Neural progenitor cell (in vitro differentiated cells): Measurements from ENCODE around the gene SPATA33. TPM values are rescaled to one million over a fixed set of nuclear protein-coding genes. Genes with fewer than 3 reads are reported as not detected.

Source experiments
- DNase-seq: peaks from one replicate; pipeline ENCODE4 v3.0.0-alpha.2; 2016; ENCODE audit warnings: low spot score
- H2AFZ ChIP-seq: fragments of 200-600 bp; sonication (generic); replicated peaks from 2 replicates; pipeline ENCODE4 v1.6.1; 2016; ENCODE audit warnings: antibody characterized with exemption
- H3F3A ChIP-seq: fragments of 200-600 bp; sonication (generic); 2 replicates; pipeline ENCODE4 v1.6.1; 2016; ENCODE audit warnings: antibody characterized with exemption, low read depth
- H3K27ac ChIP-seq: fragments of 200-600 bp; sonication (generic); 2 replicates; pipeline ENCODE4 v1.5.1; 2016; ENCODE audit warnings: mild to moderate bottlenecking
- H3K27me3 ChIP-seq: fragments of 200-600 bp; sonication (generic); 2 replicates; pipeline ENCODE4 v1.6.1; 2016; ENCODE audit warnings: mild to moderate bottlenecking, moderate library complexity
- H3K36me3 ChIP-seq: fragments of 200-600 bp; sonication (generic); 2 replicates; pipeline ENCODE4 v1.5.1; 2016
- H3K4me1 ChIP-seq: fragments of 200-600 bp; sonication (generic); 2 replicates; pipeline ENCODE4 v1.6.1; 2016; ENCODE audit warnings: mixed run types
- H3K4me2 ChIP-seq: fragments of 200-600 bp; sonication (generic); 2 replicates; pipeline ENCODE4 v1.6.1; 2016
- H3K4me3 ChIP-seq: fragments of 200-600 bp; sonication (generic); 2 replicates; pipeline ENCODE4 v1.5.1; 2016
- H3K79me2 ChIP-seq: fragments of 200-600 bp; sonication (generic); 2 replicates; pipeline ENCODE4 v1.6.1; 2016; ENCODE audit warnings: low read depth
- H3K9ac ChIP-seq: fragments of 200-600 bp; sonication (generic); 2 replicates; pipeline ENCODE4 v1.6.1; 2016
- H3K9me3 ChIP-seq: fragments of 200-600 bp; sonication (generic); 2 replicates; pipeline ENCODE4 v1.5.1; 2016; ENCODE audit warnings: low read depth
- H4K20me1 ChIP-seq: fragments of 200-600 bp; sonication (generic); 2 replicates; pipeline ENCODE4 v1.6.1; 2016; ENCODE audit warnings: low read depth
- H3K27ac Mint-ChIP-seq: 3 replicates; pipeline ENCODE4 v1.8.0; 2021; ENCODE audit warnings: mixed read lengths
- H3K27me3 Mint-ChIP-seq: 2 replicates; pipeline ENCODE4 v1.8.0; 2022; ENCODE audit warnings: low read depth, mild to moderate bottlenecking, inconsistent platforms, moderate library complexity, mixed read lengths; ENCODE audit not compliant: insufficient read depth
- H3K36me3 Mint-ChIP-seq: 3 replicates; pipeline ENCODE4 v1.8.0; 2021; ENCODE audit warnings: mixed read lengths
- H3K4me1 Mint-ChIP-seq: 3 replicates; pipeline ENCODE4 v1.8.0; 2021; ENCODE audit warnings: mixed read lengths
- H3K4me3 Mint-ChIP-seq: 3 replicates; pipeline ENCODE4 v1.8.0; 2021; ENCODE audit warnings: mild to moderate bottlenecking, moderate library complexity, mixed read lengths
- H3K9me3 Mint-ChIP-seq: 3 replicates; pipeline ENCODE4 v1.8.0; 2020; ENCODE audit warnings: mixed read lengths
- CTCF ChIP-seq: fragments of 200-600 bp; sonication (generic); IDR thresholded peaks from 2 replicates; pipeline ENCODE4 v1.5.1; 2017; ENCODE audit warnings: antibody characterized with exemption, mild to moderate bottlenecking
- EZH2 ChIP-seq: fragments of 200-600 bp; sonication (generic); IDR thresholded peaks from 2 replicates; pipeline ENCODE4 v1.6.1; 2017; ENCODE audit warnings: antibody characterized with exemption, mild to moderate bottlenecking, moderate library complexity
- EZH2phosphoT487 ChIP-seq: fragments of 200-600 bp; sonication (generic); IDR thresholded peaks from 2 replicates; pipeline ENCODE4 v1.6.1; 2017; ENCODE audit warnings: antibody characterized with exemption
- total RNA-seq: library from RNA; depleted of rRNA; stranded (reverse); fragments of >200 nt; gene quantifications from 2 replicates; pipeline ENCODE4 v1.2.3, GENCODE V29; 2015; ENCODE audit warnings: low replicate concordance

The SPATA33 gene
- total RNA-seq, 1 donor from 2014 or later: 14.1 TPM

GRCh38 chr16:89638455-89638854, 19.2 kb upstream of the SPATA33 start:
- Histone ChIP-seq H3K4me3 (no peak overlapping the region), H3F3A (peaks cover 3% of the 10 kb centered on the region), H3K79me2 (no peaks in the 10 kb centered on the region), H4K20me1 (peaks cover 4% of the 10 kb centered on the region), H3K36me3 (no peaks in the 10 kb centered on the region), H3K4me2 (no peak overlapping the region), H3K27ac (no peak overlapping the region), H3K9ac (no peak overlapping the region), H3K4me1 (no peaks in the 10 kb centered on the region), H2AFZ (no peak overlapping the region), H3K27me3 (peaks cover 18% of the 10 kb centered on the region), H3K9me3 (no peaks in the 10 kb centered on the region)
- Mint-ChIP-seq H3K4me3 (no peak overlapping the region), H3K4me1 (peaks cover 10% of the 10 kb centered on the region), H3K27me3 (peaks cover 16% of the 10 kb centered on the region), H3K9me3 (no peaks in the 10 kb centered on the region), H3K36me3 (no peaks in the 10 kb centered on the region), H3K27ac (no peak overlapping the region)
- TF ChIP-seq EZH2phosphoT487 (no peak), EZH2 (no peak), CTCF (no peak)
- no peak for DNase-seq

GRCh38 chr16:89639385-89639784, 18.3 kb upstream of the SPATA33 start:
- peaks cover 10% of the 10 kb centered on the region for H3K4me1 Mint-ChIP-seq
- Histone ChIP-seq H3K4me1 (no peaks in the 10 kb centered on the region), H4K20me1 (peaks cover 4% of the 10 kb centered on the region), H3K4me2 (no peak overlapping the region), H3K36me3 (no peaks in the 10 kb centered on the region), H3K27ac (no peak overlapping the region), H3F3A (peaks cover 3% of the 10 kb centered on the region), H3K27me3 (peaks cover 9% of the 10 kb centered on the region), H3K79me2 (no peaks in the 10 kb centered on the region), H3K9ac (no peak overlapping the region), H3K4me3 (no peak overlapping the region), H3K9me3 (no peaks in the 10 kb centered on the region), H2AFZ (no peak overlapping the region)
- peaks cover 9% of the 10 kb centered on the region for H3K27me3 Mint-ChIP-seq
- H3K9me3 Mint-ChIP-seq: no peaks in the 10 kb centered on the region
- no peak overlapping the region for H3K4me3 Mint-ChIP-seq
- no peaks in the 10 kb centered on the region for H3K36me3 Mint-ChIP-seq
- TF ChIP-seq EZH2 (no peak), CTCF (no peak), EZH2phosphoT487 (no peak)
- no peak for DNase-seq
- H3K27ac Mint-ChIP-seq: no peak overlapping the region

- Histone ChIP-seq H3K4me2 (no peak overlapping the region), H4K20me1 (peaks cover 4% of the 10 kb centered on the region), H3K4me3 (no peak overlapping the region), H3K4me1 (no peaks in the 10 kb centered on the region), H3K79me2 (no peaks in the 10 kb centered on the region), H2AFZ (no peak overlapping the region), H3K27me3 (no peaks in the 10 kb centered on the region), H3F3A (peaks cover 3% of the 10 kb centered on the region), H3K9ac (no peak overlapping the region), H3K27ac (no peak overlapping the region), H3K36me3 (no peaks in the 10 kb centered on the region), H3K9me3 (no peaks in the 10 kb centered on the region)
- H3K4me3 Mint-ChIP-seq: peak overlapping the region; percentile 64
- TF ChIP-seq CTCF: no peak
- no peak for TF ChIP-seq EZH2phosphoT487
- no peak for TF ChIP-seq EZH2
- DNase-seq: no peak
- H3K27ac Mint-ChIP-seq: no peak overlapping the region
- H3K4me1 Mint-ChIP-seq: peaks cover 10% of the 10 kb centered on the region
- no peaks in the 10 kb centered on the region for H3K9me3 Mint-ChIP-seq
- H3K36me3 Mint-ChIP-seq: peaks cover 5% of the 10 kb centered on the region
- H3K27me3 Mint-ChIP-seq: peaks cover 6% of the 10 kb centered on the region
These were observed 16.0 kb upstream of the SPATA33 start for GRCh38 chr16:89641458-89642119.
